PC-9 (cell line): ENCODE data around the gene DNMBP. TPM values are rescaled to one million over a fixed set of nuclear protein-coding genes. Genes with fewer than 3 reads are reported as not detected.

Source experiments
- BruUV-seq: library from RNA; stranded (reverse); fragments of 400-500 nt; replicated peaks from 2 replicates; lab custom pipeline; 2021; lab: Mats Ljungman, UMichigan
- CTCF ChIA-PET: fragments of 300-600 bp; sonication (Branson Sonifier 250); formaldehyde crosslinking; loops from one replicate; lab custom pipeline; 2022; ENCODE audit warnings: antibody characterized with exemption; lab: Charles Lee
- POLR2A ChIA-PET: fragments of 300-600 bp; sonication (Branson Sonifier 250); formaldehyde crosslinking; loops from one replicate; lab custom pipeline; 2022; ENCODE audit warnings: antibody characterized with exemption; ENCODE audit not compliant: unreplicated experiment; lab: Charles Lee
- DNase-seq, 2 experiments: peaks; one replicate each; pipeline versions ENCODE4 v3.0.0 to v3.0.0-alpha.2; 2015 to 2022; ENCODE audit warnings: mixed read lengths in 1 of 2
- H2AFZ ChIP-seq: fragments of 200-600 bp; sonication (generic); 2 replicates; pipeline ENCODE4 v1.8.1; 2017; ENCODE audit warnings: antibody characterized with exemption
- H3F3A ChIP-seq: fragments of 200-600 bp; sonication (generic); 2 replicates; pipeline ENCODE4 v1.8.1; 2017; ENCODE audit warnings: antibody characterized with exemption, mild to moderate bottlenecking, low read depth; ENCODE audit not compliant: insufficient read depth
- H3K27ac ChIP-seq: fragments of 200-600 bp; sonication (generic); 2 replicates; pipeline ENCODE4 v1.6.1; 2016; ENCODE audit warnings: mixed run types
- H3K27me3 ChIP-seq: fragments of 200-600 bp; sonication (generic); 2 replicates; pipeline ENCODE4 v1.6.1; 2016; ENCODE audit warnings: low read depth, mixed run types; ENCODE audit not compliant: insufficient read depth
- H3K36me3 ChIP-seq: fragments of 200-600 bp; sonication (generic); 2 replicates; pipeline ENCODE4 v1.6.1; 2016; ENCODE audit warnings: low read depth, mixed run types
- H3K4me1 ChIP-seq: fragments of 200-600 bp; sonication (generic); replicated peaks from 2 replicates; pipeline ENCODE4 v1.6.1; 2016; ENCODE audit warnings: mixed run types; ENCODE audit not compliant: insufficient read depth
- H3K4me2 ChIP-seq: fragments of 200-600 bp; sonication (generic); 2 replicates; pipeline ENCODE4 v1.6.1; 2017; ENCODE audit warnings: mixed run types
- H3K4me3 ChIP-seq: fragments of 200-600 bp; sonication (generic); 2 replicates; pipeline ENCODE4 v1.6.1; 2016; ENCODE audit warnings: mixed run types
- H3K79me2 ChIP-seq: fragments of 200-600 bp; sonication (generic); 2 replicates; pipeline ENCODE4 v1.6.1; 2017; ENCODE audit warnings: low read depth, mixed run types
- H3K9me2 ChIP-seq: fragments of 200-600 bp; sonication (generic); 2 replicates; pipeline ENCODE4 v1.8.1; 2017; ENCODE audit warnings: mild to moderate bottlenecking; ENCODE audit not compliant: insufficient read depth
- H3K9me3 ChIP-seq: fragments of 200-600 bp; sonication (generic); 2 replicates; pipeline ENCODE4 v1.8.1; 2016; ENCODE audit warnings: low read depth; ENCODE audit not compliant: insufficient read depth
- H4K20me1 ChIP-seq: fragments of 200-600 bp; sonication (generic); 2 replicates; pipeline ENCODE4 v1.8.1; 2017; ENCODE audit not compliant: insufficient read depth
- CTCF ChIP-seq: fragments of 200-600 bp; sonication (generic); conservative IDR thresholded peaks from 2 replicates; pipeline ENCODE4 v1.6.1; 2017; ENCODE audit warnings: mixed run types, antibody characterized with exemption, mild to moderate bottlenecking, moderate library complexity
- EZH2 ChIP-seq: fragments of 200-600 bp; sonication (generic); IDR thresholded peaks from 2 replicates; pipeline ENCODE4 v1.8.0; 2017; ENCODE audit warnings: antibody characterized with exemption, low read depth
- intact Hi-C: fragments of 100-400 bp; cut with micrococcal nuclease; formaldehyde crosslinking; loops from one replicate; pipeline ENCODE4 v1.10.0; 2022; ENCODE audit not compliant: unreplicated experiment
- total RNA-seq: library from RNA; stranded (reverse); gene quantifications from 2 replicates; pipeline ENCODE4 v1.2.3, GENCODE V29; 2021

Gene DNMBP
- total RNA-seq, 1 experiment from 2014 or later: 14.9 TPM

- Histone ChIP-seq H3F3A (no peaks in the 10 kb centered on the region), H3K4me1 (peaks cover 8% of the 10 kb centered on the region; the same call in 1 of the 2 replicates), H3K4me3 (no peak overlapping the region), H3K9me3 (no peaks in the 10 kb centered on the region), H3K9me2 (no peaks in the 10 kb centered on the region), H3K4me2 (no peak overlapping the region), H3K27me3 (no peaks in the 10 kb centered on the region), H2AFZ (no peak overlapping the region), H3K79me2 (no peaks in the 10 kb centered on the region), H3K36me3 (no peaks in the 10 kb centered on the region), H3K27ac (no peak overlapping the region), H4K20me1 (no peaks in the 10 kb centered on the region)
- ChIA-PET POLR2A (no interaction called here), CTCF (interaction anchor here (0.7 kb wide), 1 partner anchor 24 kb away, joined by 8 read pairs; the partner anchor contains the start of gene DNMBP)
- BruUV-seq: no TSS peak
- TF ChIP-seq CTCF (no peak), EZH2 (no peak)
- peak in 1 of 2 experiments; percentile 62 for DNase-seq
- intact Hi-C loops: no loop called here
Observed at GRCh38 chr10:100033766-100034418, 24.1 kb upstream of the DNMBP start.

- Histone ChIP-seq H3K27me3 (no peaks in the 10 kb centered on the region), H4K20me1 (no peaks in the 10 kb centered on the region), H3K9me2 (no peaks in the 10 kb centered on the region), H3K9me3 (peaks cover 4% of the 10 kb centered on the region; the same call in 1 of the 2 replicates), H2AFZ (no peak overlapping the region), H3K4me3 (no peak overlapping the region), H3K4me1 (no peaks in the 10 kb centered on the region), H3K27ac (no peak overlapping the region), H3K36me3 (no peaks in the 10 kb centered on the region), H3K79me2 (no peaks in the 10 kb centered on the region), H3F3A (no peaks in the 10 kb centered on the region), H3K4me2 (no peak overlapping the region)
- intact Hi-C loops: no loop called here
- TF ChIP-seq CTCF: no peak
- POLR2A ChIA-PET: no interaction called here
- CTCF ChIA-PET: no interaction called here
- DNase-seq: no peak
- BruUV-seq: no TSS peak
Observed at GRCh38 chr10:100027416-100027815, 17.7 kb upstream of the DNMBP start.

GRCh38 chr10:100025576-100025975, 15.8 kb upstream of the DNMBP start:
- POLR2A ChIA-PET: no interaction called here
- Histone ChIP-seq H3K27me3 (no peaks in the 10 kb centered on the region), H3K79me2 (no peaks in the 10 kb centered on the region), H3K9me3 (peaks cover 4% of the 10 kb centered on the region; the same call in 1 of the 2 replicates), H3K4me1 (no peaks in the 10 kb centered on the region), H3K27ac (no peak overlapping the region), H3K36me3 (no peaks in the 10 kb centered on the region), H3F3A (no peaks in the 10 kb centered on the region), H3K4me2 (no peak overlapping the region), H4K20me1 (no peaks in the 10 kb centered on the region), H3K4me3 (no peak overlapping the region), H2AFZ (no peak overlapping the region), H3K9me2 (no peaks in the 10 kb centered on the region)
- intact Hi-C loops: no loop called here
- TF ChIP-seq EZH2 (no peak), CTCF (no peak)
- no TSS peak for BruUV-seq
- CTCF ChIA-PET: interaction anchor here (0.7 kb wide), 1 partner anchor 240 kb away, joined by 3 read pairs; no protein-coding TSS in a partner anchor
- DNase-seq: no peak
